HEK293 (cell line): ENCODE data around the gene SORBS2.

Source experiments
- CTCF ChIP-seq: fragments of 450-650 bp; formaldehyde crosslinking; IDR thresholded peaks from 2 replicates; pipeline ENCODE4 v1.5.1; 2016; ENCODE audit warnings: missing biosample characterization, missing genetic modification characterization
- KLF1 ChIP-seq: fragments of 450-650 bp; formaldehyde crosslinking; IDR thresholded peaks from 2 replicates; pipeline ENCODE4 v1.5.1; 2016; ENCODE audit warnings: missing biosample characterization, missing genetic modification characterization
- ZNF354C ChIP-seq: fragments of 450-650 bp; formaldehyde crosslinking; IDR thresholded peaks from 2 replicates; pipeline ENCODE4 v1.5.1; 2016; ENCODE audit warnings: missing biosample characterization, missing genetic modification characterization, low read depth, borderline replicate concordance
- ZNF571 ChIP-seq: fragments of 450-650 bp; formaldehyde crosslinking; IDR thresholded peaks from 2 replicates; pipeline ENCODE4 v1.5.0; 2017; ENCODE audit warnings: missing biosample characterization, missing genetic modification characterization
- ZNF792 ChIP-seq: fragments of 450-650 bp; formaldehyde crosslinking; IDR thresholded peaks from 2 replicates; pipeline ENCODE4 v1.5.1; 2016; ENCODE audit warnings: missing biosample characterization, missing genetic modification characterization

- no peak for TF ChIP-seq ZNF792
- no peak for TF ChIP-seq KLF1 (tag by site-specific recombination)
- TF ChIP-seq CTCF = no peak
- no peak for TF ChIP-seq ZNF571 (tag by site-specific recombination)
- no peak for TF ChIP-seq ZNF354C (tag by site-specific recombination)
Measured at GRCh38 chr4:185722029-185722316, 90.0 kb downstream of the SORBS2 start.
